ENCODE measurements around the gene AGAP4.
"Not testable (repeated sequence)": the region's sequence is repeated elsewhere in the genome, so short reads cannot be mapped to it uniquely, and the experiment has no call there.

AGAP4 gene

GRCh38 chr10:45847400-45847799 lies at the start of gene AGAP4:
AGAP4 (minus strand) TSS chr10:45847500; CDS start chr10:45847347, 153 bp downstream.
- H3K9me3 Mint-ChIP-seq; H3K4me1 Mint-ChIP-seq; H3K4me3 Mint-ChIP-seq; H3K36me3 Mint-ChIP-seq (ENCODE audit: low read depth); DNase-seq; H3K27me3 Mint-ChIP-seq (ENCODE audit: low read depth, poor library complexity); H3K27ac Mint-ChIP-seq: not testable (repeated sequence)

GRCh38 chr10:45890721-45891120 lies 43.4 kb upstream of the AGAP4 start:
- H3K27ac Mint-ChIP-seq = not testable (repeated sequence)

GRCh38 chr10:45889539-45890230 lies 42.4 kb upstream of the AGAP4 start:
- H3K36me3 Mint-ChIP-seq (ENCODE audit: low read depth); H3K9me3 Mint-ChIP-seq; H3K27me3 Mint-ChIP-seq (ENCODE audit: low read depth, poor library complexity); H3K4me3 Mint-ChIP-seq; DNase-seq; H3K4me1 Mint-ChIP-seq; H3K27ac Mint-ChIP-seq: not testable (repeated sequence)

More at GRCh38 chr10:45890721-45891120, 43.4 kb upstream of the AGAP4 start:
- H3K4me3 Mint-ChIP-seq; DNase-seq; H3K4me1 Mint-ChIP-seq; H3K9me3 Mint-ChIP-seq; H3K27me3 Mint-ChIP-seq (ENCODE audit: low read depth, poor library complexity); H3K36me3 Mint-ChIP-seq (ENCODE audit: low read depth): not testable (repeated sequence)

- not testable (repeated sequence) for H3K36me3 Mint-ChIP-seq (ENCODE audit: low read depth); H3K27me3 Mint-ChIP-seq (ENCODE audit: low read depth, poor library complexity); H3K9me3 Mint-ChIP-seq; H3K4me1 Mint-ChIP-seq; DNase-seq; H3K4me3 Mint-ChIP-seq; H3K27ac Mint-ChIP-seq
These were observed 35.6 kb upstream of the AGAP4 start for GRCh38 chr10:45882880-45883279.

- peaks cover 26% of the 10 kb centered on the region for H3K36me3 Mint-ChIP-seq (ENCODE audit: low read depth)
- not testable (repeated sequence) for DNase-seq; H3K27me3 Mint-ChIP-seq (ENCODE audit: low read depth, poor library complexity); H3K27ac Mint-ChIP-seq; H3K4me3 Mint-ChIP-seq; H3K9me3 Mint-ChIP-seq; H3K4me1 Mint-ChIP-seq
These were observed 18.1 kb upstream of the AGAP4 start for GRCh38 chr10:45865404-45865803.

- H3K4me1 Mint-ChIP-seq; H3K27ac Mint-ChIP-seq; DNase-seq; H3K27me3 Mint-ChIP-seq (ENCODE audit: low read depth, poor library complexity); H3K4me3 Mint-ChIP-seq; H3K9me3 Mint-ChIP-seq: not testable (repeated sequence)
- peaks cover 19% of the 10 kb centered on the region for H3K36me3 Mint-ChIP-seq (ENCODE audit: low read depth)
These were observed 17.0 kb upstream of the AGAP4 start for GRCh38 chr10:45864264-45864663.

GRCh38 chr10:45863632-45864031 lies 16.3 kb upstream of the AGAP4 start:
- H3K9me3 Mint-ChIP-seq; H3K27me3 Mint-ChIP-seq (ENCODE audit: low read depth, poor library complexity); H3K4me3 Mint-ChIP-seq; H3K4me1 Mint-ChIP-seq; DNase-seq; H3K27ac Mint-ChIP-seq: not testable (repeated sequence)
- H3K36me3 Mint-ChIP-seq (ENCODE audit: low read depth) = peaks cover 19% of the 10 kb centered on the region

GRCh38 chr10:45857931-45858330 lies 10.6 kb upstream of the AGAP4 start:
- not testable (repeated sequence) for H3K4me3 Mint-ChIP-seq; H3K27me3 Mint-ChIP-seq (ENCODE audit: low read depth, poor library complexity); H3K4me1 Mint-ChIP-seq; DNase-seq; H3K27ac Mint-ChIP-seq; H3K9me3 Mint-ChIP-seq
- peaks cover 12% of the 10 kb centered on the region for H3K36me3 Mint-ChIP-seq (ENCODE audit: low read depth)

GRCh38 chr10:45848467-45848866 lies 1.2 kb upstream of the AGAP4 start:
- not testable (repeated sequence) for DNase-seq

GRCh38 chr10:45822918-45823317 lies 24.4 kb downstream of the AGAP4 start:
- not testable (repeated sequence) for H3K4me3 Mint-ChIP-seq; H3K9me3 Mint-ChIP-seq; H3K27ac Mint-ChIP-seq; H3K36me3 Mint-ChIP-seq (ENCODE audit: low read depth); H3K4me1 Mint-ChIP-seq; H3K27me3 Mint-ChIP-seq (ENCODE audit: low read depth, poor library complexity); DNase-seq

More at GRCh38 chr10:45848467-45848866, 1.2 kb upstream of the AGAP4 start:
- H3K27ac Mint-ChIP-seq; H3K9me3 Mint-ChIP-seq; H3K4me1 Mint-ChIP-seq; H3K36me3 Mint-ChIP-seq (ENCODE audit: low read depth); H3K4me3 Mint-ChIP-seq; H3K27me3 Mint-ChIP-seq (ENCODE audit: low read depth, poor library complexity): not testable (repeated sequence)

- not testable (repeated sequence) for H3K27me3 Mint-ChIP-seq (ENCODE audit: low read depth, poor library complexity); H3K36me3 Mint-ChIP-seq (ENCODE audit: low read depth); H3K27ac Mint-ChIP-seq; DNase-seq; H3K4me3 Mint-ChIP-seq; H3K4me1 Mint-ChIP-seq
- peaks cover 14% of the 10 kb centered on the region for H3K9me3 Mint-ChIP-seq
These were observed 27.0 kb downstream of the AGAP4 start for GRCh38 chr10:45820107-45820830.

All from nephron progenitor cell (in vitro differentiated cells).